Fibroblast of skin of scalp (primary cell): ENCODE results near the gene KLC3.

Experiments
- DNase-seq: peaks from one replicate; pipeline ENCODE4 v3.0.0-alpha.2; 2013

KLC3 gene

DNA sequence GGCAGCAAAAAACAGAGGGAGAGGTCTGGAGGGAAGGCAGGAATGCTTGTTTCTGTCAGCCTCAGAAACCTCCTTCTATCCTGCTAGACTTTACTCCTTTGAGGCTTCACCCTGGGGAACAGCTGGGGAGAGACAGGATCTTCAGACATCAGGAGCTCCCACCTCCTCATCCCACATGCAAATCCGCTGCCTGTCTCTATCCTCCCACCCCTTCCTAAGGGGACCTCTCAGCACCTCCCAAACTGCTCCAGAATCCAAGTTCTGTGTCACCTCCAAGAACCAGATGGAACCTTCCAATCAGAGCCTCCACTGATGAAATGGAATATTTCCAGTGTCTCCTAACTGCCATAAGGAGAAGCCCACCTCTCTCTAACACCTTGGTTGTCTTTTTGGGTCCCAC lies 39.6 kb downstream of the KLC3 start:
- DNase-seq = no peak

DNA sequence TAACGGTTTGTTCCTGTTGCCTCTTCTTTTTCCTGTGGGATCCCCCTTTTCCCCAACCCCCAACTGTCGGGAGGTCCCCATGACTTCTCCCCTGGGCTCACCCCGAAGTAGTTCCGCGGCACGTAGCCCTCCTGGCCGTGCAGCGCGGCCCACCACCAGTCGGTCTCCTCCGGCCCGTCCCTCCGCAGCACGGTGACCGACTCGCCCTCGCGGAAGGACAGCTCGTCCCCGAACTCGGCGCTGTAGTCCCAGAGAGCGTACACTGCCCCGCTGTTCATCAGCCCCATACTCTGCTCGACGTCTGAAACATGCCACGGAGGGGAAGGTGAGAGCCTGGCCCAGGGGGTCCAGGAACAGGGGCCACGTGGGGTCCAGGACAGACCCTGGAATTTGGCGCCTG lies 41.9 kb downstream of the KLC3 start:
- DNase-seq = no peak

DNA sequence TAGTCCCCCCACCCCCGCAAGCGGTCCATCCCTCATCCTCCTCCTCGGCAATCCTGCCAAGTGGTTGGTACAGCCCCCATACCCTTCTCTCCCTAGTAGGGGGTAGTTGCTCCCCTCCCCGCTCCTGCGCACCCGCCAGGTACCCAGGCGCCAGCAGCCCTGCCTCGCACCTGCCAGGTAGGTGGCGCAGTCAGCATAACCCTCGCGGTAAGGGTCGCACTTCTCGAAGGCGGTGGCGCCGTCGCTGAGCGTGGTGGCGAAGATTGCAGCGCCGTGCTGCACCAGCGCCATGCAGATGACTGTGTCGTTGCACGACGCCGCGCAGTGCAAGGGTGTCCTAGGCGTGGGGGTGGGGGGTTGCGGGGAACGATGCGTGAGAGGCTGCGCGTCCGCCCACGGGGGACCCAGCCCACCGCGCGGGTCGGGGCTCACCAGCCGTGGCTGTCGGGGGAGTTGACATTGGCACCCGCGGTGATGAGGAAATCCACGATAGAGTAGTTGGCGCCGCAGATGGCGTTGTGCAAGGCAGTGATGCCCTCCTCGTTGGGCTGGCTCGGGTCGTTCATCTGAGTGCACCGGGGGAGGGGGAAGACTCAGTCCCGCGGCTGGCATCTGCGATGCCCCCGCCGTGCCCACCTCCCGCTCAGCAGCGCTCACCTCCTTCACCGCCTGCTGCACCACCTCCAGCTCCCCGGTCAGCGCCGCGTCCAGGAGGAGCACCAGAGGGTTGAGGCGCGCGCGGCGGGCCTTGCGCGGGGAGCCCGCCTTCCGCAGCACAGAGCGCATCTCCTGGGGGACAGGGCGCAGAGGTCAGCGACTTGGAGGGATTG lies 45.1 kb downstream of the KLC3 start:
- DNase-seq = no peak

DNA sequence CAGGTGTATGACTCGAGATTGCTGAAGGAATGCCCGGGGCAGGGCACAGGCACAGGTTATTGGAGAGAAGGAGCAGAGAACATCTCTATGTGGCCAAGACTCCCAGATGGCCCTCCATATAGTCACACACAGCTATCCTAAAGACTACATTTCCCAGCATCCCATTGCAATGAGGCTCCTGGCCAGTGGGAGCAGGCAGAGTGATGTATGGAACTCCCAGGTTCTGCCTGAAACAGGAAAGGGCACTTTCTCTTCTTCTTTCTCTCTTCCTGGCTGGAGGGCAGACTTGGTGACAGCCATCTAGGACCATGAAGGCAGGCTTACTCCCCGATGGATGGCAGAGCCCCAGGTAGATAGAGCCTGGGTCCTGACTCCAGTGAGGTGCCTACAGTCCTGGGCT lies 50.8 kb downstream of the KLC3 start:
- no peak for DNase-seq

DNA sequence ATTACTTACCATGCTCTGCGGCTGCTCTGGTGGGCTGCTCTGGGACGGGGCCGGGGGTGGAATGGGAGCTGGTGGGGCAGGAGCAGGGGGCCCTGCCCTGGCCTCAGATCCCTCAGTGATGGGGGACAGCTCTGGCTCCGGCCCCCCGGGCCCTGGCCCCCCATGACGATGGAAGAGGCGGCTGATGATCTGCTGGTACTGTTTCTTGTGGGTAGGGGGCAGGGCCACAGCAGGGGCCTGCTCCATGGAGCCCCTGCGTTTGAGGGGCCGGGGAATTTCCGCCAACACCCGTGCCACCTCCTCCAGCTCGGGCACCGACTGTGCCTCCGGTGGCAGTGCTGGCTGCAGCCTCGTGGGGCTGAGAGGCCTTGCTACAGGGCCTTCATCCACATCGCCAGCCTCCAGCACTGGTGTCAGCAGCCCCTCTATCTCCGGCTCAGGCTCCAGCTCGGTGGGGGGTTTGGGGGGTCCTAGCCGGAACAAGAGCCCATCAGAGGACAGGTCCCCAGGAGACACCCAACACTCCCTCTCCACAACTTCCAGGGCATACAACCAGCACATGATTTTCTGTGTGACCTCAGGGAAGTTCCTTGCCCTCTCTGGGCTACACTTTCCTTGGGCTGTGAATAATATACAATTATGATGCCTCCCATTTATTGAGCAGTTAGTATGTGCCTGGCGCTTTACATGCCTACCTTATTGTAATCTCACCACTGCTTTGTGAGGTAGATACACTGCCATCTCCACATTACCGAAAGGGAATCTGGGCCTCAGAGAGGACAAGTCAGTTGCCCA lies 51.5 kb downstream of the KLC3 start:
- no peak for DNase-seq

DNA sequence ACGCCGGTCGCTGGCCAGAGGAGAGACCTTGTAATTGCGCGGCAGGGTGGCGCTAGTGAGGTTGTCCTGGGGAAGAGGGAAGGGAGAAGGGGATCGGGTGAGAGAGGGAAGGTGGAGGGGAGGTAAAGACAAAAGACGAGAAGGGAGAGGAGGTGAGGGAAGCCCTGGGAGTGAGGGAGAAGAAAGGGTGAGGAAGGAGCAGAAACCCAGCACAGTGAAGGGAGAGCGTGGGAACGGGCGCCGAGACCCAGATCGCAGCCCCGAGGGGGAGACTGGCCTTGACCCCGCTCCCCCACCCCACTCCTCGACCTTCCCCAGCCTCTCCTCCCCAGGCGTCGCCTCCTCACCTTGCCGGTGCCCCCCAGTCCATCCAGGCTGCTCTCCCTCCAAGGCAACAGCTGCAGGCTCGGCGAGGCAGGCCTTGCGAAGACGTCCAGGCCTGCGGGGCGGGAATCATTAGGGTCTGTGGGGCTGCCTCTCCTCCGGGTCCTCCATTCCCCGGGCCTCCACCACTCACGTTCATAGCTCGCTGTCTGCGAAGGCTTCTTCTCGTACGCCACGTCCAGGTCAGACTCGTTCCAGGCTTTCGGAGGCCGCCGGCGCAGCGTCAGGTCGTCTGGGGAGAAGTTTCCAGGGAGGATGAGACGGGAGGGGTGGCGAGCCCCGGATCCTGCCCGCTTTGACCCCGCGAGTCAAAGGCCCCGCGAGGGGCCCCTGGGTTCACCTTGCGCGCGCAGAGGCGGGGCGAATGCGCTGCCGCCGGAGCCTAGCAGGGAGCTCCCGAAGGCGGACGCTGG lies 55.5 kb downstream of the KLC3 start:
- no peak for DNase-seq

DNA sequence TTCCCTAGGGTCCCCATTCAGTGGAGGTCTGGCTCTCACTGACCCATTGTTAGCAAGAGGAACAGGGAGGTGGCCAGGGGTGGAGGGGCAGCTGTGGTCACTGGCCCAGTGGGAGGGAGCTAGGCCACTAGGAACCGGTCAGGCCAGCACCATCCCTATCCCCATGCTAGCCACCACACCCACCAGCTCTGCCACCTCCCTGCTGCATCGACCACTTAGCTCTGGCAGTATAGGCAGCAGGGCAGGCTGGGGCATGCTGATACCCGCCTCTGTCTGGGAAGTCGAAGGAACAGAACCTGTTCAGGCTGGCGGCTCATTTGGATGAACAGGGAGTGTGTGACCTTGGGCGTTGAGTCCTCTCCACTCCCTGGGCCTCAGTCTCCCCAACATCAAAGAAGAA lies 59.6 kb downstream of the KLC3 start:
- DNase-seq = no peak
